Fibroblast of skin of scalp (primary cell): ENCODE results near the gene UBTD1.
"Not testable (repeated sequence)": the region's sequence is repeated elsewhere in the genome, so short reads cannot be mapped to it uniquely, and the experiment has no call there.

Source experiments
- DNase-seq: peaks from one replicate; pipeline ENCODE4 v3.0.0-alpha.2; 2013

Gene UBTD1

GRCh38 chr10:97517096-97517750, 18.5 kb downstream of the UBTD1 start:
- no peak for DNase-seq

GRCh38 chr10:97517778-97518300, 19.1 kb downstream of the UBTD1 start:
- DNase-seq = no peak

- DNase-seq = peak; percentile 33
Measured at GRCh38 chr10:97518301-97519043, 19.7 kb downstream of the UBTD1 start.

GRCh38 chr10:97519342-97519741, 20.6 kb downstream of the UBTD1 start:
- peak; percentile 50 for DNase-seq

GRCh38 chr10:97520520-97520919, 21.8 kb downstream of the UBTD1 start:
- no peak for DNase-seq

GRCh38 chr10:97520978-97521761, 22.4 kb downstream of the UBTD1 start:
- DNase-seq = no peak

- DNase-seq = no peak
Measured at GRCh38 chr10:97522071-97522470, 23.3 kb downstream of the UBTD1 start.

- DNase-seq = no peak
Measured at GRCh38 chr10:97522937-97523336, 24.2 kb downstream of the UBTD1 start.

- no peak for DNase-seq
Measured at GRCh38 chr10:97525086-97525485, 26.4 kb downstream of the UBTD1 start.

GRCh38 chr10:97525683-97526110, 27.0 kb downstream of the UBTD1 start:
- no peak for DNase-seq

GRCh38 chr10:97528876-97529275, 30.2 kb downstream of the UBTD1 start:
- DNase-seq = not testable (repeated sequence)

- DNase-seq = no peak
Measured at GRCh38 chr10:97529685-97530465, 31.2 kb downstream of the UBTD1 start.

- peak; percentile 45 for DNase-seq
Measured at GRCh38 chr10:97531401-97531986, 32.8 kb downstream of the UBTD1 start.

GRCh38 chr10:97532935-97533671, 34.4 kb downstream of the UBTD1 start:
- DNase-seq = peak; percentile 37

GRCh38 chr10:97533888-97534287, 35.2 kb downstream of the UBTD1 start:
- DNase-seq = no peak

- DNase-seq = no peak
Measured at GRCh38 chr10:97534746-97535367, 36.1 kb downstream of the UBTD1 start.

- DNase-seq = no peak
Measured at GRCh38 chr10:97537186-97537869, 38.6 kb downstream of the UBTD1 start.

- DNase-seq = peak; percentile 63
Measured at GRCh38 chr10:97538411-97538810, 39.7 kb downstream of the UBTD1 start.

- DNase-seq = no peak
Measured at GRCh38 chr10:97538839-97539238, 40.1 kb downstream of the UBTD1 start.
